Ramos (cell line): ENCODE results near the gene RPL10A.
"Not testable (repeated sequence)": the region's sequence is repeated elsewhere in the genome, so short reads cannot be mapped to it uniquely, and the experiment has no call there.

Source experiments
- in situ Hi-C: fragments of 300-500 bp; cut with MboI; formaldehyde crosslinking; loops from one replicate; pipeline ENCODE4 v1.14.3; 2022; ENCODE audit warnings: low sequenced_read_pairs; ENCODE audit not compliant: unreplicated experiment

The RPL10A gene

DNA sequence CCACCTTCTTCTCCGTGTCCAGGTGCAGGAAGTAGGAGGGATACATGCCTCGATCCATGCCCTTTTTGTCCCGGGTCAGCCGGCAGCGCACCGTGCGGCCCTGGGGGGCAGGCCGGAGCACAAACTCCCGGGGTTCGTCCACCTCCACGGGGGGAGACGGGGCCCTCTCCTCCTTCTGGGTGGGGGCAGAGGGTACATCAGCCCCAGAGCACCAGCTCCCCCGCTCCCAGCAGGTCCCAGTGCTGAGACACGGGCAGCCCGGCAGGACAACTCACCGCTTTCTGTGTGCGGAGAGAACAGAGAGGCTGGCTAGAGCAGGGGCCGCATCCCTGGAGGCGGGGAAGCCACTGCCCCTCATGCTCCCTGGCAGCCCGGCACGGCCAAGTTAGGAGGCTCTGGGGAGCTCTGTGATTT lies 37.8 kb downstream of the RPL10A start:
- in situ Hi-C loops = no loop called here

DNA sequence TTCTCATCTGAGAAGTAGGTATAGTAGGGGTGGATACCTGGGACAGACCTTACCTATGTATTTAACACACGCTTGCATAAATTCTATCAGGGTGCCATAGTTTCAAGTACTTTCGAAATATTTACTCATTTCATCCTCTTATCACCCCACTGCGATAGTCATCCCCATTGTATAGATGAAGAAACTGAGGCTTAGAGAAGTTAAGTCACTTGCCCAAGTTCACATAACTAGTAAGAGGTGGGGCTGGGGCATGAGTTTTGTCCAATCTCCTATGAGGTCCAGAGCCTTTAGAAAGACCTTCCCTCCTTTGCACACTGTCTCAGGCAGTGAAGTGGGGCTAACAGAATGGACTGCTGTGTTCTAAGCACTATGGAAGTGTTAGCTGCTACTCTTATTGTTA lies 38.3 kb downstream of the RPL10A start:
- in situ Hi-C loops = no loop called here

DNA sequence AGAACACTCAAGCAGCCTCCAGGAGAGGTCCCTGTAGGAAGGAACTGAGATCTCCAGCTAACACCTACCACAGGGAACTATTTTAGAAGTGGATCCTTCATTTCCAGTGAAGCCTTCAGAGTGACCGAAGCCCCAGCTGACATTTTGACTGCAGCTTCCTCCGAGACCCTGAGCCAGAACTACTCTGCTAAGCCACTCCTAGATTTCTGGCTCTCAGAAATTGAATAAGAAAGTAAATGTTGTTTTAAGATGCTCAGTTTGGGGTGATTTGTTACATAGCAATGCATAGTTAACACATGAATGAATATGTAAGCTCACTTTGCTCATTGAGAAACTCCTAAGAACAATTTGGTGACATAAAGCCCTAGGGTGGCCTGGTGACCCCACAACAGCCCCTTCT lies 39.0 kb downstream of the RPL10A start:
- in situ Hi-C loops = no loop called here

DNA sequence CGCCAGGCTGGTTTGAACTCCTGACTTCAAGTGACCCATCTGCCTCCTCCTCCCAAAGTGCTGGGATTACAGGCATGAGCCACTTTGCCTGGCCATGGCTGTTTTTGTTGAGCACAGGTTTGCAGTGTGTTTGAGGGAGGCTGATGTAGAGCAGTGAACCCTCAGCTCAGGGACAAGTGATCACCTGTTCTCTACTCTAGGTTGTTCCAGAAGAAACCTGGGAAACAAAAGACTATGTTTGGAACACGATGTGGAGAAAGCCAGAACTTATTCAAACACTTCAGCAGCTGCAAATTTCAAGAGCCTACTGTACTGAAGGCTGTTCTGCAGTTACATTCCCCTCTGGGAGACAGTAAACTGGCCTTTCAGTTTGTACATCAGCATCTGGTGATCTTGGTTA lies 39.8 kb downstream of the RPL10A start:
- in situ Hi-C loops = no loop called here

DNA sequence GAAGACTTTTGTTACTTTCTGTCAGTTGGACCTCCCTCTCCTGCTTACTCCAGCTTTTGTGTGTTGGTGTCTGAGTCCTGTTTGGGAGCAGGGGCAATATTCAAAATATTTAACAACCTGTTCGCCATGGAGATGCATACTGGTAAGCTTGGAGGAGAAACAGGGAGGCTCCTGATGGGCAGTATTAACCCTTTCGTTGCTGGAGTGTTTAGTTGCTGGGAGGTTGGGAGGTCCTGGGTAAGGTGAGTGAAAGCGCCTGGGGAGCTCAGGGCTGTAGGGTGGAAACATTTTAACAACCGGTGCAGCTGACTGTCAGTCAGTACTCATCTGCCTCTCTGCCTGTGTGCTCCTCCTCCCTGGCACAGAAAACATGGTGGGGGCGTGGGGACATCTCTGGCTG lies 40.3 kb downstream of the RPL10A start:
- in situ Hi-C loops = no loop called here

DNA sequence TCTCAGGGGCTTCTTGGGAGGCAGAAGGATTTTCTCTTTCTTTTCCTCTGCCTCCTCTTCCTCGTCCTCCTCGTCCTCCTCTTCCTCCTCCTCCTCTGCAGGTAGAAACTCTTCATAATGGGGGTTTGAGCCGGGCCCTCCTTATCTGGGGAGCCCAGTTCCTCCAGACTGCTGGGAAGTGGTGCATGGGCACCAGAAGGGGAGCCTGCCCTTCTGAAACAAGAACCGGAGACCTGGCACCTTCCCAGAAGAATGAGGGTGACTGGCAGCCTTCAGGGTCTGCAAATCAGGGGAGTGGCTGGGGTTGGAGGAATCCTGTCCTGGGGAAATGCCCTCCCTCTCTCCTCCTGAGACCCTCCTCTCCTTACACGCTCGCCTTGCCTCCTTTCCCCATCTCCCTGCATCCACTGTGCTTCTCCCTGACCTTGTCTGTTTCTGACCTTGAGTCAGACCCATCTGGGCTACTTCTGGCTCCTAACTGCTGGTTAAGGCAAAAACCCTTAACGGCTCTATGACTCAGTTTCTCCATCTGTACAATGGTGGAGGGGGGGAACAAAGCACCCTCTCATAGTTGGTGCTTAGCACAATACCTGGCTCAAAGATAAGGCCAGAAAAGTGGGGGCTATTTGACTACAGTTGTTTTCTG lies 42.8 kb downstream of the RPL10A start:
- in situ Hi-C loops = no loop called here

DNA sequence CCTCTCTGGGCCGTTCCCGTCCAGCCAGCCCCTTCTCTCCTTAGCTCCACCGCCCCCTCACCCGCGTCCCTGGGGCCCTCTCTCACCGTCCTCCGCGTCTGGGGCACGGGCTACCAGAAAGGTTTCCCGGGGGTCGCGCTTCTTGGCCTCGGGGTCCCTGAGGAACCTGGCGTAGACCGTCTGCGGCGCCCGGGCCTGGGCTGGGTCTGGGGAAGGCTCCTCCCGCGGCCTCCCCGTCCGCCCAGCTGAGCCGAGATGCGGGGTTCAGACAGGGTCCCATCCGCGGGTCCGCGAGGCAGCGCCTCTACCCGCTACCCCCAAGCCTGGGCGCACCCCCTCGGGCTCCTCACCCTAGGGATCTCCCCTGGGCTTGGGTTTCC lies 43.4 kb downstream of the RPL10A start:
- in situ Hi-C loops = no loop called here

DNA sequence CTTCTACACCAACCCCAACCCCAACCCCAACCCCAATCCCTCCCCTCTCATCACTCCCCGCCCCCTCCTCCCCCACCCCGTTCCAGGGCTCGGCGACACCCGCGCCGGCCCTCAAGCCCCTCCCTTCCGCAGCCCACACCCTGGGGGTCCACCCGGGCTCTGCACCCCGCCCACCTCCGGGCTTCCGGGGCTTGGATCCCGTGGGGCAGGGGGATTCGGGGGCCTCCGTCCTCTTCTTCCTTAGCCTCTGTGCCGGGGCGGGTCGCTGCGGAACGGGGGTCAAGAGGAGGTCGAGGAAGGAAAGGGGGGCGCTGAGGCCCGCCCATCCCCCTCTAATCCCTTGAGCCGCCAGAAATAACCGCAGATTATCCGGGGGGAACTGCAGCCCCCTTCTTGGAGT lies 43.8 kb downstream of the RPL10A start:
- in situ Hi-C loops = no loop called here

DNA sequence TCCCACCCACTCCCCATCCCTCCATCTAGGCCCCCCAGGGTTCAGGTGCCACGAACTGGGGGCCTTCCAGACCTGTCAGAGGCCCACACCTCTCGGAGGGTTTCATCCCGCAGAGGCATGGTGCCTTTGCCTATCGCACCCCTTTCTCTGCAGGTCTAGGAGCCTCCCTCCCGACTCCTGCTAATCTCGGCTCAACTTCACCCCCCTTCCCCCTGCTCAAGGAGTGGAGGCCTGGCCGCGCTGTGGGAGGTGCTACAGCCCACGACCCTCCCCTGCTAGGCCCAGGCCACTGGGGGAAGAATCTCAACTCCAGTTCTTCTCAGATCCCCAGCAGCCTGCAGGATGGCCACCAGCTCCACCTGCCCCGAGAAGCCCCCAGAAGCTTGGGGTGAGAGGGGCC lies 44.5 kb downstream of the RPL10A start, which contains the start of gene TULP1:
Gene TULP1, minus strand, starts transcription at position 157 of the 400 bp plus-strand sequence. Its CDS starts 38 bp downstream, at position 119.
- in situ Hi-C loops = no loop called here

DNA sequence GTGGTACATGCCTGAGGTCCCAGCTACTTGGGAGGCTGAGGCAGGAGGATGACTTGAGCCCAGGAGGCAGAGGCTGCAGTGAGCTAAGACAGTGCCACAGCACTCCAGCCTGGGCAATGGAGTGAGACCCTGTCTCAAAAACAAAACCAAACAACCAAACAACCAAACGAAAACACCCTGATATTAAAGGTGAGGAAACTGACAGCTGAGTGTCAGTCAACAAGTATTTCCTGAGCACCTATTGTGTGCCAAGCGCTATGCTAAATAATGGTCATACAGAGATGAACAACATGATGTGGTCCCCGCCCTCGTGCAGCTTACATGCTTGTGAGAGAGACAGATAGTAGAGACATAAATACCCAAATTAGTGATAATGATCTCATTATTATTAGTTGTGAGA lies 46.4 kb downstream of the RPL10A start:
- in situ Hi-C loops = no loop called here

DNA sequence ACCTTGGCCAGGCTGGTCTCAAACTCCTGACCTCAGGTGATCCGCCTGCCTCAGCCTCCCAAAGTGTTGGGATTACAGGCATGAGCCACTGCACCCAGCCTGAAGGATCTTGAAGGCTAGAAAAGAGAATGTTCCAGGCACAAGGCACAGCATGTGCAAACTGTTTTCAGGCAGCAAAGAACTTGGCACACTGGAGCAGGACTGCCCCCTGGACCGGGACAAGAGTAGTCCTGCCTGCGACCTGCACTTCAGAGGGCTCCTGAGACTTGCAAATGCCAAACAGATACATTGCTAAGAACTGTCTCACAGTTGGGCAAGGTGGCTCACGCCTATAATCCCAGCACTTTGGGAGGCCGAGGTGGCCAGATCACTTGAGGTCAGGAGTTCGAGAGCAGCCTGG lies 47.7 kb downstream of the RPL10A start:
- in situ Hi-C loops = not testable (repeated sequence)

DNA sequence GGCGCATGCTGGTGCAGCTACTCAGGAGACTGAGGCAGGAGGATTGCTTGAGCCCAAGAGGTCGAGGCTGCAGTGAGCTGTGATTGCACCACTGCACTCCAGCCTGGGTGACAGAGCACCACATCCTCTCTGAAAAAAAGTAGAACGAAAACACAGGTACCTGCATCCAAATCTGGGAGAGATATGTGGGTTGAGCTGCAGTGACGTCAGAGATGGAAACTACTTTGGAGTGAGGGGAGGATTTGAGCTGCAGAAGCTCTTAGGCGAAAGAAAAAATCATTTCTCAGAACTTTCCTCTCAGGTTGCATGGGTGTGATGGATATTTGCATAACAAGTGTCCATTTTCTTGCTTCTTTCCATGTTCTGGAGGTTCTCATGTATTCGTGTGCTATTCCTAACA lies 48.5 kb downstream of the RPL10A start:
- in situ Hi-C loops = no loop called here

DNA sequence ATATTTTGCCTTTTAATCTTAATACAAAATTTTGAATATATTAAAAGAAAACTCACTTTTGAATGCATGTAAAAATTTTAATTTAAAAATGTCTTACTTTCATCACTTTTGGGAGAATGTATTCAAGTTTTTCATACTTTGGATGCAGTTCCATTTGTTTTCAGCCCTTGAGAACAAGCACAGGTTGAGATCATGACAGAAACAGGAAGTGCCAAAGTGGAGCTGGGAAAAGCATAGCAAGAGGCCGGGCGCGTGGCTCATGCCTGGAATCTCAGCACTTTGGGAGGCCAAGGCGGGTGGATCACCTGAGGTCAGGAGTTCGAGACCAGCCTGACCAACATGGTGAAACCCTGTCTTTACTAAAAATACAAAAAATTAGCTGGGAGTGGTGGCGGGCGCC lies 49.8 kb downstream of the RPL10A start:
- in situ Hi-C loops = not testable (repeated sequence)

DNA sequence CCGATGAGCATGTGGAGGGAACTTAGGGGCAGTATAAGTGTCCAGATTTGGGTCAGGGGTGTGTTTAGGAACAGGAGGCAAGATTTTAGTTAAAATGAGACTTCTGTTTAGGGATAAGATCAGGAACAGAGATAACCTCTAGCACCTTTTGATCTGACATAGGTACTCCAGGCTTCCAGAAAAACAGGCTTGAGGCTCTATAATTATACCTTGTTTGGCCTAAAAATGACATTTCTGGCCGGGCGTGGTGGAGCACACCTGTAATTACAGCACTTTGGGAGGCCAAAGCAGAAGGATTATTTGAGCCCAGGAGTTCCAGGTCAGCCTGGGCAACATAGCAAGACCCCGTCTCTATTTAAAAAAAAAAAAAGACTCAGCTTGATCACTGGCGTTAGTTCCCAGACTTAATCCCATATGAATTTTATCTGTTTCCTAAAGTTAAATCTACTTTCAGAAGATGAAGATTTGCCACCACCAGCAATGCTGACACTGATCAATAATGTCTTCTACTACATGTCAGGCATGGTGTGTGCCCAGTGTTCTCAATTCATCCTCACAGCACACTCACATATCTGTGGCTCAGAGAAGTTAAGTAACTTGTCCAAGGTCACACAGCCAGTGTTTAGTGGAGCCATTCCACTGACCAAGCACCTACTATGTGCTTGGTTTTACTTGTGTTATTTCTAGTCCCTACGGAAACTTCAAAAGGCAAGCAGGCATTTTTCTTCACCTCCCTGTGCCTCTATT lies 50.5 kb downstream of the RPL10A start:
- in situ Hi-C loops = no loop called here

DNA sequence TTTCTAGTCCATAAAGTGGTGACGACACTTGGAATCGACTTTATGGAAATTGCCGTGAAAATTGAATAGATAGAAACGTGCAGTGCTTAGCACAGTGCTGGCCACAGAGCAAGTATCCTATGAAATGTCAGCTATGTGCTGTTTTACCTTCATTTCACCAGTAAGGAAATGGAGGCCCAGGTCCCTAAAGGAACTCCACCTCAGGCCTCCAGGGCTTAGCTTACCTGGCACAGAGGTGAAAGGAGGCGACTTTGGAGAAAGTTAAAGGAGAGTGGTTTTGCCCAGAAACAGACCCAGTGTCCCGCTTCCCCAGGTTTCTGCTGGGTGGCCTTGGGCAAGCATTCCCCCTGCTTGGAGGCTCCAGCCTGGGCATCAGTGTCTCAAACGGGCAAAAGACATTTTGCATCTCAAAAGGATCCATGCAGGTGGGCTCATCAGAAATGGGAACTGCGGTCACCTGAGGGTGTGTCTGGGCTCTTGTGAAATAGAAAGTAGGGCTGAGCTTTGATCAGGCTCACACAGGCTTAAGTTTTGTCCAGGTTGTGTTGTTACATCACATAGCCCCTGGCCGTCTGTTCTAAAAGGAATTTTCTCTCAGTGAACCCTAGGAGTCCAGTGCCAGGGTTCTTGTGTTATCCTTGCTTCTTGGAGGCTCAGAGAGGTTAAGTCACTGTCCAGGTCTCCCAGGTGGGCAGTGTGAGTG lies 51.3 kb downstream of the RPL10A start:
- in situ Hi-C loops = loop anchor here (5.0 kb wide), 1 partner anchor 218 kb away; the partner anchor contains the start of gene ARMC12
